DMS79 (cell line): Measurements from ENCODE around the gene UXT.
"Not testable (repeated sequence)": the region's sequence is repeated elsewhere in the genome, so short reads cannot be mapped to it uniquely, and the experiment has no call there.

Experiments used
- DNase-seq: peaks from one replicate; lab custom pipeline; 2025; lab: John Stamatoyannopoulos, UW

Gene UXT

GRCh38 chrX:47614618-47615017 lies 44.4 kb downstream of the UXT start:
- no peak for DNase-seq

- no peak for DNase-seq
Measured at GRCh38 chrX:47613082-47613481, 45.9 kb downstream of the UXT start.

GRCh38 chrX:47612418-47612817 lies 46.6 kb downstream of the UXT start:
- DNase-seq = no peak

GRCh38 chrX:47611926-47612325 lies 47.1 kb downstream of the UXT start:
- DNase-seq = no peak

- DNase-seq = no peak
Measured at GRCh38 chrX:47611489-47611888, 47.5 kb downstream of the UXT start.

- DNase-seq = no peak
Measured at GRCh38 chrX:47610511-47610910, 48.5 kb downstream of the UXT start.

- no peak for DNase-seq
Measured at GRCh38 chrX:47608130-47608810, 50.7 kb downstream of the UXT start.

- DNase-seq = no peak
Measured at GRCh38 chrX:47607091-47607490, 51.9 kb downstream of the UXT start.

- no peak for DNase-seq
Measured at GRCh38 chrX:47605024-47605423, 54.0 kb downstream of the UXT start.

GRCh38 chrX:47603125-47603524 lies 55.9 kb downstream of the UXT start:
- not testable (repeated sequence) for DNase-seq
